PC-9 (cell line): ENCODE data around the gene CUL9. TPM values are rescaled to one million over a fixed set of nuclear protein-coding genes. Genes with fewer than 3 reads are reported as not detected.

Experiments used
- BruUV-seq: library from RNA; stranded (reverse); fragments of 400-500 nt; replicated peaks from 2 replicates; lab custom pipeline; 2021; lab: Mats Ljungman, UMichigan
- CTCF ChIA-PET: fragments of 300-600 bp; sonication (Branson Sonifier 250); formaldehyde crosslinking; loops from one replicate; lab custom pipeline; 2022; ENCODE audit warnings: antibody characterized with exemption; lab: Charles Lee
- POLR2A ChIA-PET: fragments of 300-600 bp; sonication (Branson Sonifier 250); formaldehyde crosslinking; loops from one replicate; lab custom pipeline; 2022; ENCODE audit warnings: antibody characterized with exemption; ENCODE audit not compliant: unreplicated experiment; lab: Charles Lee
- DNase-seq, 2 experiments: peaks; one replicate each; pipeline versions ENCODE4 v3.0.0 to v3.0.0-alpha.2; 2015 to 2022; ENCODE audit warnings: mixed read lengths in 1 of 2
- H2AFZ ChIP-seq: fragments of 200-600 bp; sonication (generic); 2 replicates; pipeline ENCODE4 v1.8.1; 2017; ENCODE audit warnings: antibody characterized with exemption
- H3F3A ChIP-seq: fragments of 200-600 bp; sonication (generic); 2 replicates; pipeline ENCODE4 v1.8.1; 2017; ENCODE audit warnings: antibody characterized with exemption, mild to moderate bottlenecking, low read depth; ENCODE audit not compliant: insufficient read depth
- H3K27ac ChIP-seq: fragments of 200-600 bp; sonication (generic); 2 replicates; pipeline ENCODE4 v1.6.1; 2016; ENCODE audit warnings: mixed run types
- H3K27me3 ChIP-seq: fragments of 200-600 bp; sonication (generic); 2 replicates; pipeline ENCODE4 v1.6.1; 2016; ENCODE audit warnings: low read depth, mixed run types; ENCODE audit not compliant: insufficient read depth
- H3K36me3 ChIP-seq: fragments of 200-600 bp; sonication (generic); 2 replicates; pipeline ENCODE4 v1.6.1; 2016; ENCODE audit warnings: low read depth, mixed run types
- H3K4me1 ChIP-seq: fragments of 200-600 bp; sonication (generic); replicated peaks from 2 replicates; pipeline ENCODE4 v1.6.1; 2016; ENCODE audit warnings: mixed run types; ENCODE audit not compliant: insufficient read depth
- H3K4me2 ChIP-seq: fragments of 200-600 bp; sonication (generic); 2 replicates; pipeline ENCODE4 v1.6.1; 2017; ENCODE audit warnings: mixed run types
- H3K4me3 ChIP-seq: fragments of 200-600 bp; sonication (generic); 2 replicates; pipeline ENCODE4 v1.6.1; 2016; ENCODE audit warnings: mixed run types
- H3K79me2 ChIP-seq: fragments of 200-600 bp; sonication (generic); 2 replicates; pipeline ENCODE4 v1.6.1; 2017; ENCODE audit warnings: low read depth, mixed run types
- H3K9me2 ChIP-seq: fragments of 200-600 bp; sonication (generic); 2 replicates; pipeline ENCODE4 v1.8.1; 2017; ENCODE audit warnings: mild to moderate bottlenecking; ENCODE audit not compliant: insufficient read depth
- H3K9me3 ChIP-seq: fragments of 200-600 bp; sonication (generic); 2 replicates; pipeline ENCODE4 v1.8.1; 2016; ENCODE audit warnings: low read depth; ENCODE audit not compliant: insufficient read depth
- H4K20me1 ChIP-seq: fragments of 200-600 bp; sonication (generic); 2 replicates; pipeline ENCODE4 v1.8.1; 2017; ENCODE audit not compliant: insufficient read depth
- EZH2 ChIP-seq: fragments of 200-600 bp; sonication (generic); IDR thresholded peaks from 2 replicates; pipeline ENCODE4 v1.8.0; 2017; ENCODE audit warnings: antibody characterized with exemption, low read depth
- intact Hi-C: fragments of 100-400 bp; cut with micrococcal nuclease; formaldehyde crosslinking; loops from one replicate; pipeline ENCODE4 v1.10.0; 2022; ENCODE audit not compliant: unreplicated experiment
- total RNA-seq: library from RNA; stranded (reverse); gene quantifications from 2 replicates; pipeline ENCODE4 v1.2.3, GENCODE V29; 2021
- TF ChIP-seq, protein P1 (sequence below): fragments of 200-600 bp; sonication (generic); conservative IDR thresholded peaks from 2 replicates; pipeline ENCODE4 v1.6.1; 2017; ENCODE audit warnings: mixed run types, antibody characterized with exemption, mild to moderate bottlenecking, moderate library complexity

CUL9 gene
- total RNA-seq, 1 experiment from 2014 or later, result 52.8 TPM

DNA sequence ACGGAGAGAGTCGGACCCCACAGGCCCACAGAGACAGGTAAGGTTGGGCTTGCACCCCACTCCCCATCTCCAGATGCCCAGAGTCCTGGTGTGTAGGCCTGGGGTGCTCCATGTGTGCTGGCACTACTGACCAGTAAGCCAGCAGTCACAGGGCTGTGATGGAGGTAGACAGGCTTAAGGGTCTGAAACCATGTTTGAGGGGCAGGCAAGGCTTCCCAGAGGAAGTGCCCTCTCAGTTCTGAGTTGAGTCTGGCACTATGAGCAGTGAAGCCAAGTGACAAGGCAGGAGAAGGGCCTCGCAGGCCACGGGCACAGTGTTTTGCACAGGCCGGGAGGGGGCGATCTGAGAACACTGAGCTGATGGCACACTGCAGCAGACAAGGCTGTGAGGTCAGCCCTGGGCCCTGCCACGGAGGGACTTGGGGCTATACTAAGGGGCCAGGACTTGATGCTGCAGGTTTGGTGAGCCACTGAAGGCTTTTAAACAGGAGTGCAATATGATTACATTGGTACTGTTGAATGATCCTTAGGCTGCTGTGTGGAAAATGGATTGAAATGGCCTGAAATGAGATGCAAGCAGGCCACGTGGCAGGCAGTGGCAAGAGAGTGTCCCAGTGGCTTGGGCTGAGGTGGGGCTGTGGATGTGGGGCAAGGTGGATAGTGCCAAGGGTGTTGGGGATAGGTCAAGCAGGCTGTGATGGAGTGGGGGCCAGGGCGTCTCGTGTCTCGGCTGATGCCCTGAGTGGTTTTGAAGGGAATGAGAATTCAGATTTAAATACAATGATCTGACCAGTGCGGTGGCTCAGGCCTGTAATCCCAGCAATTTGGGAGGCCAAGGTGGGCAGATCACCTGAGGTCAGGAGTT is 81.5 kb downstream of the CUL9 start:
- intact Hi-C loops, result loop anchor here (1.0 kb wide), 3 partner anchors 71 to 233 kb away; no protein-coding TSS in a partner anchor
- no peaks in the 10 kb centered on the region for H3F3A ChIP-seq
- no peaks in the 10 kb centered on the region for H3K9me3 ChIP-seq
- H3K79me2 ChIP-seq, result no peaks in the 10 kb centered on the region
- BruUV-seq, result no TSS peak
- H3K27ac ChIP-seq, result no peak overlapping the region
- no peaks in the 10 kb centered on the region for H3K36me3 ChIP-seq
- CTCF ChIA-PET, result interaction anchor here (0.5 to 2.0 kb wide), 4 partner anchors 15 to 233 kb away, joined by 3 to 6 read pairs (median 4); no protein-coding TSS in a partner anchor
- H3K9me2 ChIP-seq, result no peaks in the 10 kb centered on the region
- H3K4me3 ChIP-seq, result no peak overlapping the region
- no peaks in the 10 kb centered on the region for H4K20me1 ChIP-seq
- TF ChIP-seq, protein P1, sequence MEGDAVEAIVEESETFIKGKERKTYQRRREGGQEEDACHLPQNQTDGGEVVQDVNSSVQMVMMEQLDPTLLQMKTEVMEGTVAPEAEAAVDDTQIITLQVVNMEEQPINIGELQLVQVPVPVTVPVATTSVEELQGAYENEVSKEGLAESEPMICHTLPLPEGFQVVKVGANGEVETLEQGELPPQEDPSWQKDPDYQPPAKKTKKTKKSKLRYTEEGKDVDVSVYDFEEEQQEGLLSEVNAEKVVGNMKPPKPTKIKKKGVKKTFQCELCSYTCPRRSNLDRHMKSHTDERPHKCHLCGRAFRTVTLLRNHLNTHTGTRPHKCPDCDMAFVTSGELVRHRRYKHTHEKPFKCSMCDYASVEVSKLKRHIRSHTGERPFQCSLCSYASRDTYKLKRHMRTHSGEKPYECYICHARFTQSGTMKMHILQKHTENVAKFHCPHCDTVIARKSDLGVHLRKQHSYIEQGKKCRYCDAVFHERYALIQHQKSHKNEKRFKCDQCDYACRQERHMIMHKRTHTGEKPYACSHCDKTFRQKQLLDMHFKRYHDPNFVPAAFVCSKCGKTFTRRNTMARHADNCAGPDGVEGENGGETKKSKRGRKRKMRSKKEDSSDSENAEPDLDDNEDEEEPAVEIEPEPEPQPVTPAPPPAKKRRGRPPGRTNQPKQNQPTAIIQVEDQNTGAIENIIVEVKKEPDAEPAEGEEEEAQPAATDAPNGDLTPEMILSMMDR, result peak; percentile 83
- TF ChIP-seq EZH2, result no peak
- H3K4me1 ChIP-seq, result no peaks in the 10 kb centered on the region
- POLR2A ChIA-PET, result interaction anchor here (0.5 kb wide), 1 partner anchor 665 kb away, joined by 7 read pairs; no protein-coding TSS in a partner anchor
- H2AFZ ChIP-seq, result no peak overlapping the region
- no peak overlapping the region for H3K4me2 ChIP-seq
- peak in 1 of 2 experiments; percentile 74 for DNase-seq
- no peaks in the 10 kb centered on the region for H3K27me3 ChIP-seq

DNA sequence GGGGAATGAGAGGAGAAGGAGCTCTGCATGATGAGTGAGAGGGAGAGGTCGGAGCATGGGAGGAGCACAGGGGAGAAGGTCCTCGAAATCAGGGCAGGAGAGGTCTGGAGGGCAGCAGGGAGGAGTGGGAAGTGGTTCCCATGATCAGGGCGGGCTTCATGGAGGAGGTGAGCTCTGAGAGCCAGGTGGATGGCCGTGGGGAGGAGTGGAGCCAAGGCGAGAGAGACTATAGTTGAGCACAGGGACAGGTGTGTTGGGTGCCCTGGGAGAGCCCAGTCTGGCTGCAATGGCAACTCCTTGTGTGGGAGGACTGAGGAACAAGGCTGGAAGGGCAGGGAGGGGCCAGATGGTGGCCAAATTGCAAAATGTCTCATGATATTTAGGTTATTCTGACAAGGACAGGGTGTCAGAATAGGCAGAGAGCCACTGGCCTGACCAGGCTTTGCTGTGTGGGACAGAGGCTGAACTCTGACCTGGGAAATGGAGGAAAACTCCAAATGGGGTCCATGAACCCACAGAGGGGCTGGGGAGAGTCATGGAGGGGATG is 82.7 kb downstream of the CUL9 start:
- BruUV-seq, result no TSS peak
- Histone ChIP-seq H3K79me2 (no peaks in the 10 kb centered on the region), H3K9me3 (no peaks in the 10 kb centered on the region), H3K9me2 (no peaks in the 10 kb centered on the region), H3K36me3 (no peaks in the 10 kb centered on the region), H3K4me1 (no peaks in the 10 kb centered on the region), H2AFZ (no peak overlapping the region), H3K27me3 (no peaks in the 10 kb centered on the region), H4K20me1 (no peaks in the 10 kb centered on the region), H3K27ac (no peak overlapping the region), H3K4me3 (no peak overlapping the region), H3K4me2 (no peak overlapping the region), H3F3A (no peaks in the 10 kb centered on the region)
- CTCF ChIA-PET, result interaction anchor here (1.1 kb wide), 1 partner anchor 232 kb away, joined by 6 read pairs; no protein-coding TSS in a partner anchor
- POLR2A ChIA-PET, result no interaction called here
- DNase-seq, result no peak
- intact Hi-C loops, result no loop called here
- TF ChIP-seq, protein P1, result no peak
- TF ChIP-seq EZH2, result no peak

- BruUV-seq, result no TSS peak
- Histone ChIP-seq H2AFZ (no peak overlapping the region), H3K36me3 (no peaks in the 10 kb centered on the region), H3K79me2 (no peaks in the 10 kb centered on the region), H3K9me2 (no peaks in the 10 kb centered on the region), H3K4me3 (no peak overlapping the region), H4K20me1 (no peaks in the 10 kb centered on the region), H3K4me2 (no peak overlapping the region), H3K27ac (no peak overlapping the region), H3K27me3 (no peaks in the 10 kb centered on the region), H3K9me3 (no peaks in the 10 kb centered on the region), H3K4me1 (no peaks in the 10 kb centered on the region), H3F3A (no peaks in the 10 kb centered on the region)
- POLR2A ChIA-PET, result no interaction called here
- intact Hi-C loops, result no loop called here
- CTCF ChIA-PET, result interaction anchor here (0.5 kb wide), 1 partner anchor 88 kb away, joined by 7 read pairs; no protein-coding TSS in a partner anchor
- TF ChIP-seq, protein P1, result no peak
- TF ChIP-seq EZH2, result no peak
- DNase-seq, result no peak
Observed at GRCh38 chr6:43265564-43265963, 83.6 kb downstream of the CUL9 start.
